ENCODE measurements around the gene ZSCAN10. TPM values are rescaled to one million over a fixed set of nuclear protein-coding genes. Genes with fewer than 3 reads are reported as not detected.

Gene ZSCAN10
- total RNA-seq, 1 experiment from 2014 or later, result not detected

GRCh38 chr16:3129137-3130131 lies 30.3 kb upstream of the ZSCAN10 start:
- Histone ChIP-seq H3K36me3 (ENCODE audit: low read depth, low read length) (peaks cover 3% of the 10 kb centered on the region; the same call in 1 of the 2 replicates), H3K27ac (ENCODE audit: low read length) (no peak overlapping the region), H4K20me1 (ENCODE audit: low read length) (no peaks in the 10 kb centered on the region), H3K4me2 (ENCODE audit: low read length) (peak overlapping the region; percentile 52), H3K79me2 (ENCODE audit: low read length) (peaks cover 20% of the 10 kb centered on the region), H3F3A (ENCODE audit: low read length, unreplicated experiment) (peaks cover 7% of the 10 kb centered on the region), H3K27me3 (ENCODE audit: low read length) (no peaks in the 10 kb centered on the region), H3K4me1 (ENCODE audit: insufficient read depth, low read length) (no peaks in the 10 kb centered on the region), H2AFZ (ENCODE audit: low read length) (0 out of 2 replicates have a peak overlapping the region, but pooled peaks have one; percentile 32), H3K9me3 (ENCODE audit: low read length) (no peaks in the 10 kb centered on the region), H3K9ac (ENCODE audit: low read length) (no peak overlapping the region), H3K9me2 (replicated peaks; ENCODE audit: low read length) (no peaks in the 10 kb centered on the region), H3K4me3 (ENCODE audit: low read length) (no peak overlapping the region; the same call in 1 of the 2 replicates)
- TF ChIP-seq CTCF (conservative IDR thresholded peaks at IDR 0.05; ENCODE audit: low read depth, low read length) (peak; percentile 84), EZH2 (IDR thresholded peaks at IDR 0.05; ENCODE audit: low read length, unreplicated experiment) (no peak), EZH2phosphoT487 (IDR thresholded peaks at IDR 0.05; ENCODE audit: borderline replicate concordance, low read length) (no peak)
- BruUV-seq (replicated peaks), result no TSS peak
- CTCF ChIA-PET, result interaction anchor here (1.0 kb wide), 2 partner anchors 16 to 41 kb away, joined by 3 read pairs; no protein-coding TSS in a partner anchor
- ATAC-seq (peak; percentile 62), DNase-seq (peak; percentile 74)
- intact Hi-C loops (cut with micrococcal nuclease), result no loop called here
- POLR2A ChIA-PET (ENCODE audit: unreplicated experiment), result no interaction called here

GRCh38 chr16:3127745-3128144 lies 28.7 kb upstream of the ZSCAN10 start:
- TF ChIP-seq CTCF (conservative IDR thresholded peaks at IDR 0.05; ENCODE audit: low read depth, low read length) (no peak), EZH2phosphoT487 (IDR thresholded peaks at IDR 0.05; ENCODE audit: borderline replicate concordance, low read length) (no peak), EZH2 (IDR thresholded peaks at IDR 0.05; ENCODE audit: low read length, unreplicated experiment) (no peak)
- Histone ChIP-seq H4K20me1 (ENCODE audit: low read length) (no peaks in the 10 kb centered on the region), H3K36me3 (ENCODE audit: low read depth, low read length) (peaks cover 3% of the 10 kb centered on the region; the same call in 1 of the 2 replicates), H3K9me3 (ENCODE audit: low read length) (no peaks in the 10 kb centered on the region), H3K4me2 (ENCODE audit: low read length) (no peak overlapping the region), H3K27ac (ENCODE audit: low read length) (no peak overlapping the region), H3K9ac (ENCODE audit: low read length) (no peak overlapping the region), H3F3A (ENCODE audit: low read length, unreplicated experiment) (peaks cover 7% of the 10 kb centered on the region), H2AFZ (ENCODE audit: low read length) (no peak overlapping the region), H3K9me2 (replicated peaks; ENCODE audit: low read length) (no peaks in the 10 kb centered on the region), H3K79me2 (ENCODE audit: low read length) (peaks cover 5% of the 10 kb centered on the region), H3K4me3 (ENCODE audit: low read length) (no peak overlapping the region), H3K27me3 (ENCODE audit: low read length) (no peaks in the 10 kb centered on the region), H3K4me1 (ENCODE audit: insufficient read depth, low read length) (no peaks in the 10 kb centered on the region; the same call in 1 of the 2 replicates)
- no TSS peak for BruUV-seq (replicated peaks)
- intact Hi-C loops (cut with micrococcal nuclease), result no loop called here
- DNase-seq (no peak), ATAC-seq (no peak)
- CTCF ChIA-PET, result no interaction called here
- POLR2A ChIA-PET (ENCODE audit: unreplicated experiment), result no interaction called here

Measured in PC-3 (cell line).